Metanephros (tissue), 1 donor: ENCODE results near the gene HINFP. TPM values are rescaled to one million over a fixed set of nuclear protein-coding genes. Genes with fewer than 3 reads are reported as not detected.

Experiments
- total RNA-seq: library from RNA; depleted of rRNA; stranded (reverse); fragments of >200 nt; gene quantifications from one replicate; pipeline ENCODE4 v1.2.3, GENCODE V29; 2014

Gene HINFP, protein sequence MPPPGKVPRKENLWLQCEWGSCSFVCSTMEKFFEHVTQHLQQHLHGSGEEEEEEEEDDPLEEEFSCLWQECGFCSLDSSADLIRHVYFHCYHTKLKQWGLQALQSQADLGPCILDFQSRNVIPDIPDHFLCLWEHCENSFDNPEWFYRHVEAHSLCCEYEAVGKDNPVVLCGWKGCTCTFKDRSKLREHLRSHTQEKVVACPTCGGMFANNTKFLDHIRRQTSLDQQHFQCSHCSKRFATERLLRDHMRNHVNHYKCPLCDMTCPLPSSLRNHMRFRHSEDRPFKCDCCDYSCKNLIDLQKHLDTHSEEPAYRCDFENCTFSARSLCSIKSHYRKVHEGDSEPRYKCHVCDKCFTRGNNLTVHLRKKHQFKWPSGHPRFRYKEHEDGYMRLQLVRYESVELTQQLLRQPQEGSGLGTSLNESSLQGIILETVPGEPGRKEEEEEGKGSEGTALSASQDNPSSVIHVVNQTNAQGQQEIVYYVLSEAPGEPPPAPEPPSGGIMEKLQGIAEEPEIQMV
- total RNA-seq: 26.6 TPM

DNA sequence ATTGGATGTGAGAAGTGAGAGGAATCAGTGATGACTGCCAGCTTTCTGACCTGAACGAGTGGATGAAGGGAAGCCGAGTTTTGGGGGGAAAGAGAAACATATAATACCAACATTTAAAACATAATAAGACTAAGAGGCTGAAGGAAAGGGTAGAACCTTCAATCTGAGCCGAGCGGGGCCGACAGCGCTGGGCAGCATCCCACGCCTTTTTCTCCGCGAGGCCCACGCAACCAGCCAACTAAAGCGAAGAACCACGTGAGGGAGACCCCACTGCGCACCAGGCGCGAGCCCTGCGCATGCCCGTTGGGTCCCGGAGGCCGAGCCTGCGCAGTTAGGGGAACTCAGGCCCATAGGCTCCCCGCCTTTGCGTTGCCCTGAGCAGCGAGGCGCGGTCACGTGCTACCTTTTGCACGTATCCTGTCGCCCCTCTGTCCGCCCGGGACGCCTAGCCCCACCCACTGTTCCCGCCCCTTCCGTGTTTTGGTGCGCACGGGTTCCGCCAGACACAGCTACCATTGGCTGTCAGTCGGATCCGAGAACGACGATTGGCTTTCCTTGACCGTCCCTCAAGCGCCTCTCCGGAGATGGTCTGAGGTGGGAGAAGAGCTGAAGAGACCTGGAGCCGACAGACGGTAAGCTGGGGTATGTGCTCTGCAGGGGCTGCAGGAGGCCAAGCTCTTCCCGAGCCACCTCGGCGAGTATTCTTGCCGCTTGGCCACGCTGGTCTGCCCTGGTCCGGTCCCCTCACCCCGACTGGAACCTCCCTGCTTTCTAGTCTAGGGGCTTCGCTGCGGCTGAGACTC lies at the start of gene HINFP:
Gene HINFP (plus strand): TSS at position 573 of the 803 bp plus-strand sequence. CDS start 5,365 bp downstream, outside the sequence.

DNA sequence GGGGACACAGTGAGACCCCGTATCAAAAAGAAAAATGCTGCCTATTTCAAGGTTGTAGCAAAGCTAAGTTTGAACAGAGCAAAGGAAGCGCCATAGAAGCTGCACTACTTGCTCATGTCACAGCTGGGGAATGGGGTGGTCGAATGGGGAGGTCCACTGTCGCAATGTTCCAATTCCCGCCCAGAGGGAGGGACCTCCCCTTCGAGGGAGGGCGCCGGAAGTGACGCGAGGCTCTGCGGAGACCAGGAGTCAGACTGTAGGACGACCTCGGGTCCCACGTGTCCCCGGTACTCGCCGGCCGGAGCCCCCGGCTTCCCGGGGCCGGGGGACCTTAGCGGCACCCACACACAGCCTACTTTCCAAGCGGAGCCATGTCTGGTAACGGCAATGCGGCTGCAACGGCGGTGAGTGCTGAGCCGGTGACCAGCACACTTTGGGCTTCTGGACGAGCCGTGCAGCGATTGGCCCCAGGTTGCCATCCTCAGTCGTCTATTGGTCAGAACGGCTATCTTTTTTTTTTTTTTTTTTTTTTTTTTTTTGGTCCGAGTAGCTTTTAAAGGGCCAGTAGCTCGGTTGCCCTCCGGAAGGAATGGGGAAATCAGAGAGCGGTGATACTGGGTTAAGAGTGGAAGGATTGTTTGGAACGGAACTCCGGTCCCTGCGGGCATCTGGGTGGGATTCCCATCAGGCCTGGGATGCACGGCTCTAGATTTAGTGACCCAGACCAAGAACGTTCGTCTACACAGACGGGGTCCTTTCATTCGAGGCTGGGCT lies 36.5 kb upstream of the HINFP start, which contains the start of gene HMBS:
Gene HMBS (plus strand): TSS at position 219 of the 774 bp plus-strand sequence. CDS start 153 bp downstream, at position 372.

DNA sequence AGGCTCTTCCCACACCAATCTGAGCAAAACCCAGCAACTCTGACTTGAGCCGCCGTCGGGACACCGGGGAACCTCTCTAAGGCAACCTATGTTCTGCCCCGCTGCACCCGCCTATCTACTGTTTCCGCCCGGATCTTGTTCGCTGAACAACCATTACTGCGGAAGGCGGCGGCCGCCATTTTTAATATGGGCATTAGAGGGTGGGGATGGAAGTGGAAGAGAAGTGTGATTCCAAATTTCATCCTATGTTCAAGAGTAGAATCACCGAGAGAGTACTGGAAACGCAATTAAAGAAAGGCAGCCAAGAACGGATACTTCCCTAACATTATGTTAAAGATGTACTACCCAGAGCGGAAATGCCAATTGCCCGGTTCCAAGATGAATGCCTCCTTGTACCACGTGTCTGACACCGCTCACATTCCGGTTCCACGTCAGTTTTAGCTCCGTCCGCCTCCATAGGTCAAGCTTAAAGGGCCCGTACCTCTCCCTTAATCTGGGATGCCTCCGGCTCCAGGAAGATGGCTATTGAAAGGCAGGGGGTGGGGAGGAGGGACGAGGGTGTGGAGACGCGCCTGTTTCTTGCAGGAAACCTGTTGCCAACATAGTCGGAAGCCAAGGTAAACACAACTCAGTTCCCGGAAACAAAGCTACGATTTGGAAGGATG lies 19.5 kb upstream of the HINFP start, which contains the start of gene DPAGT1:
Gene DPAGT1 (minus strand): TSS at position 95 of the 665 bp plus-strand sequence. CDS start 198 bp downstream, outside the sequence.

DNA sequence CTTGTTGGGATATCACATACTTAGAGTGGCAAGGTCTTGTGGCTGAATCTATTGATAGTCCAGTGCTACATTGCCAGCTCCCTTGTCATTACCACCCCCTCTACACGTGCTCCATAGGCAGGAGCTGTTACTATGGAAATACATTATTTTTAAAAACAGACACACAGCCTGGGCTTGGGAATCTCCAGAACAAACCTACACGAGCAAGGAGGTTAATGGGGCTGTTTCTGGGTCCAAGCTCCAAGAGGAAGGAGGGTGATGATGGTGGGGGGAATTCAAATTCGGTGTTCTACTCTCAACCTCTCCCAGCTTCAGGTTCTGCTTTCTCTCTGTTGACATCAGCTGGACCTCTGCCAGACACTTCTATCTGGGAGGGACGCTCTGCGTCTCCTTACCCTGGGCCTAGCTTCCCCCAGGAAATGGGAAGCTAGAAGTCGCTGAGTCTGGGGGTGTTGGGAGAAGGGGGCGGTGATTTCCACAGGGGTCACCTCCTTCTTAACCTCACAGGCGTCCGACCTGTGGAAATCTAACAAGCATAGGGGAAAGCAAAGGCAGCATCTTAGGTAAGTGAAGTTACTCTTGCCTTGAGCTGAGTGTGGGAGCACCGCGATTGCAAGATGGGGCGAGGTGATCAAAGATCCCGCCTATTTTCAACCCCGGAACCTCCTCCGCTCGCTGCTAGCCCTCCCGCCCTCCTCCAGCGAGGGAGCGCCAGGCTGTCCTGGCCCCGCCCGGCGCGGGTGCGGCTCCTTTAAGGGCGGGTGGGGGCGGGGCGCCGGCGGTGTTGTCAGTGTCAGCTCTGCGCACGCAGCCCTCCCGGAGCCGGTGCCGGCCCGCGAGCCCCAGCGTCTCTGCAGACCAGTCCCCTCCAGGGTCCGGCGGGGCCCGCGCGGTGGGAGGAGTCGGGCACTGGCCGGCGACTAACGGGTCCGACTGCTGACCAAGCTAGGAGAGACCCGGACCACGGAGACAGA lies 14.5 kb upstream of the HINFP start, which contains the start of gene C2CD2L:
Gene C2CD2L (plus strand): TSS at position 781 of the 974 bp plus-strand sequence. CDS start 398 bp downstream, outside the sequence.

DNA sequence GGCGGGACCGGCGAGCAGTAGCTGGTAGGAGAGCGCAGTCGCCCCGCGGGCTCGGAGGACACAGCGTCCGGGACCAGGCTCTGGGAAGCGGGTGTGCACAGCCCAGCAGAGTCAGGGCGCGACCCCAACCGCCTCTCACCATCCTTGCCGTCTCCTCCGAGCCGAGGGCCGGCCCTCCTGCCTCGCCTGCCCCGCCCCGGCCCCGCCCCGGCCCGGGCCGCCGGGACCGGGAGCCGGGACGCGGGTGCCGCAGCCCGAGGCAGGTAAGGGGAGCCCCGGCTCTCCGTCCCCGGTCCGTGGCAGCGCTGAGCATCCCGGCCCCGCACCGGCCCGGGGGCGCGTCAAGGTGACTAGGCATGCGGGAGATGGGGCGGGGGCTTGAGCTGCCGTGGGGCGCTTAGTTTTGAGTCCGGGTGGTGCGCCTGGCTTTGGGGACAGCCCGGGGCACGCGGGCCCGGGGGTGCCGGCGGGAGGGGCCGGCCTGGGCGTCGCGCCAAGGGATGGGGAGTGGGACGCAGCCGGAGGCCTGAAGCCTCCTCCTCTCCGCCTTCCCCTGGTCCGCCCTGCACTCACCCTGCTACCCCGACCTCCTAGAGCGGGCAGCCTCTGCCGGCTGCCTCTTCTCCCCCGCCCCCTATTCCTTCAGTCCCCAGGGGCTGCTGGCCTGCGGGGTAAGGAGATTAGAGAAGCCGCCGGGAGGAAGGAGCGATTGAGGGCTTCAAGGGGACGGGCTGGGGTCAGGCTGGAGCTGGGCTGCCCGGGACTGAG lies 27.8 kb downstream of the HINFP start, which contains the start of gene ABCG4:
Gene ABCG4 (plus strand): TSS at position 35 of the 768 bp plus-strand sequence. CDS start 914 bp downstream, outside the sequence.

DNA sequence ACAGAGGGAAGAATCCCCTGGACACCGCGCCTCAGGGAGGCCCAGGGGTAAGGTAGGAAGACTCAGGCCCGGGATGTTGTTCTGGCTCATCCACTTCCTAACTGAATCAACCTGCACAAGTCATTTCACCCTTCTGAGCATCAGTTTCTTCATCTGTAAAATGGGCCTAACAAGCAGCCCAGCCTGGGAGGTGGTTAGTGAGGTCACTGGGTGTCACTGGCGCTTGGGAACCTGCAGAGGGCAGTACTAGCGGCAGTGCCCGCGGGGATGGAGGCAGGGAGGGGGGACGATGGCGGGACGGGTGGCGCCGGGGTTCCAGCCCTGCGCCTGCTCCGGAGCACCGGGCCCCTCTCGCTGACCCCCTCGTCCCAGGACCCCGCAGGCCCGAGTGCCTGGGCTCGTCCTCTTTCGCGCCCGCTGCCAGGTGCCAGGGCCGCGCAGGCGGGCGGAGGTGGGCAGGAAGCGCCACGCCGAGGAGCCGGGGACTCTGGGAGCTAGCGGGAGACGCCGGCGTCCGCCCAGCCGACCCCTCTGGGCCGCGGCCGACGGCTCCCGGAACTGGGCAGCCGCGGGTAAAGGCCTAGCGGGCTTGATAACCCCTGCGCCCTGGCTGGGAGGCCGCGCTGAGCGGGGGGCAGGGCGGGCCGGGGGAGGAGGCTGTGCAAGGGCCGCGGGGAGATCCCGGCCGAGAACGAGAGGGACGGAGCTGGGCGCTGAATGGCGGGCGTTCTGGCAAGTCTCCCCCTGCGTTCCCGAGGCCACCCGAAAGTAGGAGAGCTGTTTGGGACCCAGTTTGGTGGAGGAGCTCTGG lies 47.3 kb downstream of the HINFP start, which contains the start of gene NLRX1:
Gene NLRX1 (plus strand): TSS at position 255 of the 811 bp plus-strand sequence. CDS start 2,679 bp downstream, outside the sequence.

Other genes starting within 250 kb of the HINFP start
- 0.06 TPM for gene CXCR5, start 237.7 kb upstream of the HINFP start, total RNA-seq
- 31.4 TPM for gene BCL9L, start 195.7 kb upstream of the HINFP start, total RNA-seq
- gene UPK2, start 165.3 kb upstream of the HINFP start, total RNA-seq: 7.9 TPM
- gene FOXR1, start 149.8 kb upstream of the HINFP start, total RNA-seq: not detected
- 30.3 TPM for gene CENATAC, start 123.4 kb upstream of the HINFP start, total RNA-seq
- 541 TPM for gene RPS25, start 103.2 kb upstream of the HINFP start, total RNA-seq
- gene TRAPPC4, start 102.8 kb upstream of the HINFP start, total RNA-seq: 58.5 TPM
- 35.3 TPM for gene SLC37A4, start 90.7 kb upstream of the HINFP start, total RNA-seq
- 64.1 TPM for gene HYOU1, start 64.4 kb upstream of the HINFP start, total RNA-seq
- gene VPS11, start 53.8 kb upstream of the HINFP start, total RNA-seq: 40.3 TPM
- 19.7 TPM for gene HMBS, start 36.7 kb upstream of the HINFP start, total RNA-seq
- gene DPAGT1, start 19.7 kb upstream of the HINFP start, total RNA-seq: 20.0 TPM
- gene C2CD2L, start 14.2 kb upstream of the HINFP start, total RNA-seq: 6.9 TPM
- gene ABCG4, start 27.5 kb downstream of the HINFP start, total RNA-seq: 0.76 TPM
- 23.4 TPM for gene NLRX1, start 47.1 kb downstream of the HINFP start, total RNA-seq
- gene NHERF4, start 63.9 kb downstream of the HINFP start, total RNA-seq: 12.4 TPM
- 15.9 TPM for gene CBL, start 84.8 kb downstream of the HINFP start, total RNA-seq
- 117 TPM for gene MCAM, start 195.6 kb downstream of the HINFP start, total RNA-seq
- gene RNF26, start 212.9 kb downstream of the HINFP start, total RNA-seq: 13.8 TPM
- gene C1QTNF5, start 219.3 kb downstream of the HINFP start, total RNA-seq: 39.0 TPM
- gene MFRP, start 225.1 kb downstream of the HINFP start, total RNA-seq: 0.06 TPM